Stimulated activated naive B cell treated with anti-CD40 and anti-IgM and Interleukin-4, amounts not matched to agents 10 μg/mL and 1 μg/mL and 100 μg/mL, for 72 hours (primary cell): ENCODE results near the gene FCGBP.
"Not testable (repeated sequence)": the region's sequence is repeated elsewhere in the genome, so short reads cannot be mapped to it uniquely, and the experiment has no call there.

Experiments
- ATAC-seq, 2 donors: fragments of 150-1000 bp; cut with Tn5 transposase; replicated peaks; 2 replicates each; pipeline ENCODE4 v1.10.0; 2021; ENCODE audit warnings: moderate library complexity in 1 of 2
- DNase-seq: peaks from one replicate; pipeline ENCODE4 v3.0.0; 2021
- H3K27ac Mint-ChIP-seq: one replicate; pipeline ENCODE4 v1.8.0; 2022; ENCODE audit warnings: mild to moderate bottlenecking, mixed read lengths
- H3K27me3 Mint-ChIP-seq, 2 donors: one replicate each; pipeline ENCODE4 v1.8.0; 2022; ENCODE audit warnings: mixed read lengths in 2 of 2
- H3K36me3 Mint-ChIP-seq, 2 donors: one replicate each; pipeline ENCODE4 v1.8.0; 2022; ENCODE audit warnings: mixed read lengths in 2 of 2, mild to moderate bottlenecking in 1 of 2
- H3K4me1 Mint-ChIP-seq, 2 donors: one replicate each; pipeline ENCODE4 v1.8.0; 2022; ENCODE audit warnings: mixed read lengths in 2 of 2, mild to moderate bottlenecking in 1 of 2
- H3K4me3 Mint-ChIP-seq, 2 donors: one replicate each; pipeline ENCODE4 v1.8.0; 2022; ENCODE audit warnings: mild to moderate bottlenecking in 2 of 2, mixed read lengths in 2 of 2, moderate library complexity in 1 of 2
- H3K9me3 Mint-ChIP-seq, 2 donors: one replicate each; pipeline ENCODE4 v1.8.0; 2022; ENCODE audit warnings: mixed read lengths in 2 of 2, mild to moderate bottlenecking in 1 of 2

FCGBP gene

DNA sequence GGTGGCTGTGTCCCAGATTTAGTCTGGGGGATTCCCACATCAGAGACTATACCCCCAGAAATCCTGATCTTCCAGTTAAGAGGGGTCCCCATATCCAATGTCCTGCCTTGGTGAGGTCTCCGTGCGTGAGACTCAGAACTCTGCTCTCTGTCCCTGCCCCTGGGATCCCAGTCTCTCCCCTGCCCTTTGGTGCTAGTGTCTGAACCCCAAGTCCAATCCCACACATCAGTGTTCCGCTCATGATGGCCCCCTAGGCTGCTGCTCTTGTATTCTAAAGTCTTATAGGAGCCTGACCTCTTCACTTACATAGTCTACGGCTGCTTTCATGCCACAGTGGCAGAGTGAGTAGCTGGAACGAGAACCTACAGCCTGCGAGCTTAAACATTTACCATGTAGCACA, 35.6 kb downstream of the FCGBP start:
- H3K4me3 Mint-ChIP-seq, H3K27ac Mint-ChIP-seq, H3K36me3 Mint-ChIP-seq, H3K9me3 Mint-ChIP-seq, ATAC-seq, H3K4me1 Mint-ChIP-seq, H3K27me3 Mint-ChIP-seq, DNase-seq: not testable (repeated sequence)

DNA sequence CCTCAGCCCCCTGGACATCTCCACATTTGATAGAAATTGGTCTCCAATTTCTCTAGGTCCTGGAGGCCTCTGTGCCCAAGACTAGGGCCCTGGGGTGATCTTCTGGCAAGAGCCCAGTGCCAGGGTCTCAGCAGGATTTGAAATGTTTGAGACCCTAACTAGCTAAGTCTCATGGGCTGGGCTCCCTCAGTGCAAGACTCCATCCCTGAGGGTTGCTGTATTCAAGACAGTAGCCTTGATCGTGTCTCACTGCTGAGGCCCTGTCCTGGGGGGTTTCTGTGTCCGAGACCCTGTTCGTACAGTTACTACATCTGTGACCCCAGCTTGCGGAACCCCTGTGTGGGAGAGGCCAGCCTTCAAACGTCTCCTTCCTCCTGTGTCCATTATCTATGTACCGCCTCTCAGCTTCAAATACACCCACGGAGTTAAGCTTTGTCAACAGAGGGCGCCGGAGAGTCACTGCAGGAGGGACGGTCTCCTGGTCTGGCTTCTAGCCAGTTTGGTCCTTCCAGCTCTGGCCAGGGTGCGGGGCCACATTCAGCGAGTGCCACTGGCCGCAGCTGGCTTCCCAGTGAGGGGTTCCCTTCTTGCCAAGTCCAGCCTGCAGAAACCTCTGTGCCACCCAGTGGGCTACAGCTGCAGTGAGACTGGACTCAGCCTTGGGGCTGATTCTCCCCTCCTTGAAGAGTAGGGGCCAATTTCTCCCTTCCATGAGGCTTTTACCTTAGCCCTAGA, 36.8 kb downstream of the FCGBP start:
- H3K36me3 Mint-ChIP-seq, H3K4me1 Mint-ChIP-seq, H3K4me3 Mint-ChIP-seq, H3K9me3 Mint-ChIP-seq, H3K27me3 Mint-ChIP-seq, H3K27ac Mint-ChIP-seq: not testable (repeated sequence)
- peak; percentile 42 for DNase-seq
- ATAC-seq, result peak; percentile 89 to 90

DNA sequence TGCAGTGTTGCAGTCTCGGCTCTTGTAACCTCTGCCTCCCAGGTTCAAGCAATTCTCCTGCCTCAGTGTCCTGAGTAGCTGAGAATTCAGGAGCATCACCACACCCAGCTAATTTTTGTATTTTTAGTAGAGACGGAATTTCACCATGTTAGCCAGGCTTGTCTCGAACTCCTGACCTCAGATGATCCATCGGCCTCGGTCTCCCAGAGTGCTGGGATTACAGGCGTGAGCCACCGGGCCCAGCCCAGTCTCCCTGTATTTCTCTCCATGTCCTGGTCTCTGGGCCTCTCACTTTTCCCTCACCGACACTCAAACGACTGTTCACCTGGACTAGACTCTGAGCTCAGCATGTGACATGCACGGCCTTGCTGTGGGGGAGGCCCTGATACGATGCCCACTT, 39.3 kb downstream of the FCGBP start:
- not testable (repeated sequence) for H3K9me3 Mint-ChIP-seq, H3K27ac Mint-ChIP-seq, DNase-seq, H3K27me3 Mint-ChIP-seq, H3K4me3 Mint-ChIP-seq, H3K36me3 Mint-ChIP-seq, H3K4me1 Mint-ChIP-seq, ATAC-seq

DNA sequence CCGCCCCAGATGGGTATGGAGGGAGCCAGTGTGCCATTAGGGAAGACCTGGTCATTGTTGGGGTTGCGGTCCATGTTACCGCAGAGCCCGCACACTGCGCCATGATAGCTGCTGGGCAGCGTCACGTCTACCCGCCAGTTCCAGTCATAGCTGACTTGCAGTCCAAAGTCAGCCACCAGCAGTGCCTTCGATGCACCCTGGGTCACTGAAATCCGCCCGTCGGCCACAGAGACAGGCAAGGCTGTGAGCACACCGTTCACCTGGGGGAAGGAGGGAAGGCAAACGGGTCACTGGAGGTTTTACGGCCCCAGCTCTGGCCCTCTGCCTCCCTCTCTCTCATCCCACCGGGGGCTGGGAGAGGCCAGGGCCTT, 40.2 kb downstream of the FCGBP start:
- peaks cover 8 to 13% of the 10 kb centered on the region in 2 donors for H3K36me3 Mint-ChIP-seq
- not testable (repeated sequence) for ATAC-seq, H3K27me3 Mint-ChIP-seq, H3K4me3 Mint-ChIP-seq, H3K4me1 Mint-ChIP-seq, H3K27ac Mint-ChIP-seq, DNase-seq, H3K9me3 Mint-ChIP-seq

DNA sequence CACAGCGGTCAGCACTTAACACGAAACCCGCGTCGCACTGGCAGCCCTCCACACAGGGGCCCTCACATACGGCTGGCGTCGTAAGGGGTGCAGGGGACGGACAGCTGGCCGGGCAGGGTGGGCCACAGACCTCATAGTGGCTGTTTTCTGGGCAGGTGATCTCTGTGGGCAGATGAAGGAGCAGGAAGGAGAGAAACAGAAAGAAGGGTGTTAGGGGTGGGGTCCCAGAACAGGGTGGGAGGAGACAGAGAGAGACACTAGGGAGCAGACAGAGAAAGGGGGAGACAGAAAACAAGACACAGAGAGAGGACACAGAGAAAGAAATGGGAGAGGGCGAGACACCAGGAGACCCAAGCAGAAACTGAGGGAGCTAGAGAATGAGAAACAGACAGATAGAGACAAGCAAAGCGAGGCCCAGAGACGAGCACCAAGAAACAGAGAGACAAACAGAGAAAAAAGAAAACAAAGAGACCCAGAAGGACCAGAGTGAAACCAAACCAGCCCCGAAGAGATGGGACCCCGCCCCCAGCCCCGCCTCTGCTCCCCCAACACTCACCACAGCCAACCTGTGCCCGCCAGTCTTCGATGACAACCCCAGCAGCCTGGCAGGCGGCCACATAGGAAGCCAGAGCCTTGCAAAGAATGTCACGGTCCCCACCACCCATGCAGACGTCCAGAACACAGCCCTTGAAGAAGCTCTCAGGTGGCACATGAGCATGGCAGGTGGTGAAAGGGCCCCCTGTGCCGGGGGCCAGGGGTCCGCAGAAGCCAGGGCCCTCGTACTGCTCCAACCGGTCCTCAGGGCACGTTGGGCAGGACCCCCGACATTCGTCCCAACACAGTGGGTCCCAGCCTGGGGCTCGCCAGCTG, 40.8 kb downstream of the FCGBP start:
- Mint-ChIP-seq H3K27ac (peak overlapping the region; percentile 1), H3K36me3 (peaks cover 8 to 13% of the 10 kb centered on the region in 2 donors)
- H3K9me3 Mint-ChIP-seq, H3K4me1 Mint-ChIP-seq, H3K4me3 Mint-ChIP-seq, ATAC-seq, H3K27me3 Mint-ChIP-seq, DNase-seq: not testable (repeated sequence)

DNA sequence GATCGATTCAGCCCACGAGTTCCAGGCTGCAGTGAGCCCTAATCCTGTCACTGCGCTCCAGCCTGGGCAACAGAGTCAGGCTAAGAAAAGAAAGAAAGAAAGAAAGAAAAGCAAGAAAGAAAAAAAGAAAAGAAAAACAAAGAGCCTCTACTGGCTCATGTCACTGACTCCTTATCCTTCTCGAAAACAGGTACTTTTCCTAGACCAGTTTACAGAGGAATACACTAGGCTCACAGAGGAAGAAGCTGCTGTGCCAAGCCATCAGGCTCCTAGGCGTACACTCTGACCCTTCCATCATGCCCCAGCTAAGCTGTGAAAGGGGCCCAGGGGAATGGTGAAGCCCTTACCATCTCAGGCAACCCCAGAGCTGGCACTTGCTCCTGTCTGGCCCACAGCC, 41.9 kb downstream of the FCGBP start:
- H3K27ac Mint-ChIP-seq, H3K4me3 Mint-ChIP-seq, DNase-seq, H3K27me3 Mint-ChIP-seq, H3K9me3 Mint-ChIP-seq, H3K4me1 Mint-ChIP-seq, ATAC-seq: not testable (repeated sequence)
- peaks cover 8 to 13% of the 10 kb centered on the region in 2 donors for H3K36me3 Mint-ChIP-seq

DNA sequence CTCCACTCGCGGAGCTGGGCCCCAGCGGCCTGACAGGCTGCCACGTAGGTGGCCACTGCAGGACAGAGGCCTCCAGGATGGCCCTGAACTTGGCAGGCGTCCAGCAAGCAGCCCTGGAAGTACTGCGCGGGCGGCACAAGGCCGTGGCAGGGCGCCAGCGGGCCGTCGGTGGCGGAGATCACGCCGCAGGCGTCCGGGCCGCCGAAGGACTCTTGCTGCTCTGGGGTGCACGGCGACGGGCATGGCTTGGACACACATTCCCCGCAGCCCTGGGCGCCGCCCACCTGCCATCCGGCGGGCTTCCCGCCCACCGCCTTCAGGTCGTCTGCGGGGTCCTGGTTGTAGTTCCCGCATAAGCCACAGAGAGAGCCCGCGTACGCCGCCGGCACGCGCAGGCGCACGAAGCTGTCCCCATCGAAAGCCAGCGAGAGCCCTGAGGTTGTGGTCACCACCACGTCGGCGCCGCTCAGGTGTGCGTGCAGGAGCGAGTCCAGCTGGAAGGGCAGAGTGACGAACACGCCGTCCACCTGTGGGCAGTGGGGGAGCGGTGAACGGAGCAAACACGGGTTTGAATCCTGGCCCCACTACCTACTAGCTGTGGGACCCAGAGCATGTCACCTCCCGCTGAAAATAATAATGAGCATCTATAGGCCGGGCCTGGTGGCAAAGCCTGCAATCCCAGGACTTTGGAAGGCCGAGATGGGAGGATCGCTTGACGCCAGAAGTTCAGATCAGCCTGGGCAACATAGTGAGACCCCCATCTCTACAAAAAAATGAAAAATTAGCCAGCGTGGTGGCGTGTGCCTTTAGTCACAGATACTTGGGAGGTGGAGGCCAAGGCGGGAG, 42.6 kb downstream of the FCGBP start:
- H3K9me3 Mint-ChIP-seq, H3K27ac Mint-ChIP-seq, DNase-seq, H3K27me3 Mint-ChIP-seq, H3K4me1 Mint-ChIP-seq, H3K4me3 Mint-ChIP-seq: not testable (repeated sequence)
- peaks cover 8 to 13% of the 10 kb centered on the region in 2 donors for H3K36me3 Mint-ChIP-seq
- peak; percentile 23 to 58 for ATAC-seq

DNA sequence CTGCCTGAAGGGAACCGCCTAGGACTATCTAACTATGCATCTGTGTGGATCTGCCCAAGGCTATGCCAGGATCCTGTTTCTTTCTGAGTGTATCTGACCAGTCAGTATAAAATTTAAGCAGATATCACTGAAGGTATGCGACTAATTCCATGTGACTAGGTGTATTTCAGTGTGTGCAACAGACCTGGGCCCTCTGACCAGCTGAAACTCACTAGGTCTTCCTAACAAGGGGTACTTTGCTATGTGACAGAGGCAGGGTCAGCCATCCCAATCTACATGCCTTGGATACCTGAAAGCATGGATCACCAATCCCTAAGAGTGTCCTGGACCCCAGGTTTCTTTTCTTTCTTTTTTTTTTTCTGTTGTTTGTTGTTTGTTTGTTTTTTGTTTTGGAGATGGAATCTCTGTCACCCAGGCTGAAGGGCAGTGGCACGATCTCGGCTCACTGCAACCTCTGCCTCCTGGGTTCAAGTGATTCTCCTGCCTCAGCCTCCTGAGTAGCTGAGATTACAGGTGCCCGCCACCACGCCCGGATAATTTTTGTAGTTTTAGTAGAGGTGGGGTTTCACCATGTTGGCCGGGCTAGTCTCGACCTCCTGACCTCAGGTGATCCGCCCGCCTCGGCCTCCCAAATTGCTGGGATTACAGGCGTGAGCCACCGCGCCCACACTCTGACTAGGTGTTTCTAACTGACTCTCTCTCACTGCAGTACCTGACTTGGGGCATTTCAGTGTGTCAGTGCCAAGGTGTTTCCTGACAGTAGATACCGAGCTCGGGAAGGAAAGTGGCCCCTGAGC, 43.5 kb downstream of the FCGBP start:
- no peak for DNase-seq
- Mint-ChIP-seq H3K27ac (no peak overlapping the region), H3K27me3 (peaks cover 0 to 6% of the 10 kb centered on the region in 2 donors), H3K36me3 (peaks cover 8 to 13% of the 10 kb centered on the region in 2 donors), H3K4me3 (no peak overlapping the region), H3K4me1 (peaks cover 2 to 5% of the 10 kb centered on the region in 2 donors), H3K9me3 (no peaks in the 10 kb centered on the region)
- ATAC-seq, result no peak

DNA sequence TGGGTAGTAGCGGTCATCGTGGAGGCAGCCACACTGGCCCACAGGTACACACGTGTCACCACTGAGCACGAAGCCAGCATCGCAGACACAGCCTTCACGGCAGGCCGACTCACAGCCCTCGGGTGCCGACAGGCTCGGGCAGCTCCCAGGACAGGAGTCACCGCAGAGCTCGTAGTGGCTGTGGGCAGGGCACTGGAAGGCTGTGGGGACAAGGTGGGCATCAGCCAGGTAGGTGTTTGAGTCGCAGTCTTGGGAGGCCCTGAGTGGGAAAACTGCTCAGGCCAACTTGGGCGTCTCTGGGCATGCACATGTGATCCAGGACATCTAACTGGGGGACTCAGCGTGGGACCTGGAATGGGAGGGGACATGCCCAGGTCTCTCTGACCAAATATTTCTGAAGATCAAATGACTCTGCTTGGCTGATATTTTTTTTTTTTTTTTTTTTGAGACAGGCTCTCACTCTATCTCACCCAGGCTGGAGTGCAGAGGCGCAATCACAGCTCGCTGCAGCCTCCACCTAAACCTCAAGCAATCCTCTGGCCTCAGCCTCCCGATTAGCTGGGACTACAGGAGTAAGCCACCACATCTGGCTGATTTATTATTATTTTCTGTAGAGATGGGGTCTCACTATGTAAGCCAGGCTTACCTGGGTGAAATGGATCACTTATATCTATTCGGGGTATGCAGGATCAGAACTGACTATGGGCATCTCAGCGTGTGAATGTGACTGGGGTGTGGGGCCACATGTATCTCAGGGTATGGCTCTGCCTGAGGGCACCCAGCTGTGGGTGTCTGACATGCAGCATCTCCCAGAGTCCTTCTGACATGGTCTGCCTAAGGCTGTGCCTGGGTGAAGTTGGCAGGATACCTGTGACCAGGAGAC, 44.3 kb downstream of the FCGBP start:
- H3K27ac Mint-ChIP-seq, H3K4me3 Mint-ChIP-seq, H3K27me3 Mint-ChIP-seq, ATAC-seq, H3K4me1 Mint-ChIP-seq, DNase-seq, H3K9me3 Mint-ChIP-seq: not testable (repeated sequence)
- peaks cover 8 to 13% of the 10 kb centered on the region in 2 donors for H3K36me3 Mint-ChIP-seq

DNA sequence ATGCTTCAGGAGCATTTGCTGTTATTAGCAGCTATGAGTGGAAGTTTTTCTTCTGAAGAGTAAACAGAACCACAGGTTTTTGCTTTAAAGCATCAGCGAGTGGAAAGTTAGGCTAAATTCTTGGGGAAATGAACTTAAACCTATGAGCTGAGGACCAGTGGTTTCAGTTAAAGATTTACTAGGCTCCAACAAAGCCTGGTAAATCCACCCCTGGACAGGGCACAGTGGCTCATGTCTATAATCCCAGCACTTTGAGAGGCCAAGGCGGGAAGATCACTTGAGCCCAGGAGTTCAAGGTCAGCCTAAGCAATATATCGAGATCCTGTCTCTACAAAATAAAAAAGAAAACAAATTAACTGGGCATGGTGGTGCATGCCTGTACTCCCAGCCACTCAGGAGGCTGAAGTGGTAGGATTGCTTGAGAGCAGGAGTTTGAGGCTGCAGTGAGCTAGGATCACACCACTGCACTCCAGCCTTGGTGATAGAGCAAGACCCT, 46.9 kb downstream of the FCGBP start:
- not testable (repeated sequence) for H3K9me3 Mint-ChIP-seq, H3K27ac Mint-ChIP-seq, H3K4me1 Mint-ChIP-seq, H3K4me3 Mint-ChIP-seq, H3K27me3 Mint-ChIP-seq, DNase-seq, ATAC-seq
- H3K36me3 Mint-ChIP-seq, result peaks cover 8 to 13% of the 10 kb centered on the region in 2 donors

DNA sequence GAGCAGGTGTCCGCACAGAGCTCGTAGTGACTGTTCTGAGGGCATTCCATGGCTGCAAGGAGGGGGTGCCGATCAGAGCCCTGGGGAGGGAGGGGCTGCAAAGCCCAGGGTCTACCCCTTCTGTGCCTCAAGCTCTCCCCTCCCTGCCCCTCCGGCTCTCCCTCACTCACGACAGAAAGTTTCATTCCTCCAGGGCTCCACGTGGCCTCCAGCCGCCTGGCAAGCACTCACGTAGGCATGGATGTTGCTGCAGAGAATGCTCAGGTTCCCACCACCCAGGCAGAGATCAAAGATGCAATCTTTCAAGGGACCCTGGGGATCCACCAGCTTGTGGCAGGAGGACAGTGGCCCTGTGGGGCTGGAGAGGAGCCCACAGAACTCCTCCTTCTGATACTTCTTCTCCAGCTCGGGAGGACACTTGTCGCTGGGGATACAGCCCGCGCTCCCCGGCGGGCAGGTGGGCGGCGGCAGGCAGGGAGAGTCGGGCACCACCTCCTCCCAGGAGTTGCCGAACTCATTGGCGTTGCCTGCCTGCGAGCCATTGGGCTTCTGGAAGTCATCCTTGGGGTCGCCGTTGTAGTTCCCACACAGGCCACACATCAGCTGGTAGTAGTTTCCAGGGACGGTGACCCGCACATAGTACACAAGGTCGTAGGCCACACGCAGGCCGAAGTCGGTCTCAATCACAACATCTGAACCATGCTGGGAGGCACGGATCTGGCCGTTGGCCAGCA, 48.4 kb downstream of the FCGBP start:
- not testable (repeated sequence) for H3K27me3 Mint-ChIP-seq, ATAC-seq, H3K36me3 Mint-ChIP-seq, H3K27ac Mint-ChIP-seq, H3K9me3 Mint-ChIP-seq, H3K4me1 Mint-ChIP-seq, DNase-seq, H3K4me3 Mint-ChIP-seq

DNA sequence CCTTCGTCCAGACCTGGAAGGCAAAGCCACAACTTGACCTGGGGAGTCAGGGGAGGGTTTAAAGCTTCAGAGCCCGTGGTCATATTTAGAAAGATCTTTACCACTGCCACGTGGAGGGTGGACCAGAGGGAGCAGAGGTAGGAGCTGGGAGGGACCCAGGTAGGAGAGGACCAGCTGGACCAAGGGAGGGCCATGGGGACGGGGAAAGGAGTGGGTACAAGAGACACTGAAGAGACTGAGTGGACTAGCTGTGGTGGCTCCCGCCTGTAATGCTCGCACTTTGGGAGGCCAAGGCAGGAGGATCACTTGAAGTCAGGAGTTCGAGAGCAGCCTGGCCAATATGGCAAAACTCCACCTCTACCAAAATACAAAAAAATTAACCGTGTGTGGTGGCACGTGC, 49.7 kb downstream of the FCGBP start:
- not testable (repeated sequence) for DNase-seq, H3K9me3 Mint-ChIP-seq, H3K4me3 Mint-ChIP-seq, H3K4me1 Mint-ChIP-seq, H3K36me3 Mint-ChIP-seq, H3K27me3 Mint-ChIP-seq, ATAC-seq, H3K27ac Mint-ChIP-seq
